ENCODE data around the gene USF3.

GRCh38 chr3:113663761-113664160, 32.7 kb downstream of the USF3 start:
- TF ChIP-seq CTCF (IDR thresholded peaks at IDR 0.05) (no peak), POLR2A (IDR thresholded peaks at IDR 0.05) (no peak)
